ENCODE data around the gene GPR84. TPM values are rescaled to one million over a fixed set of nuclear protein-coding genes. Genes with fewer than 3 reads are reported as not detected.

GPR84 gene
- total and polyA plus RNA-seq, 2 donors: 0.57 to 0.62 TPM

DNA sequence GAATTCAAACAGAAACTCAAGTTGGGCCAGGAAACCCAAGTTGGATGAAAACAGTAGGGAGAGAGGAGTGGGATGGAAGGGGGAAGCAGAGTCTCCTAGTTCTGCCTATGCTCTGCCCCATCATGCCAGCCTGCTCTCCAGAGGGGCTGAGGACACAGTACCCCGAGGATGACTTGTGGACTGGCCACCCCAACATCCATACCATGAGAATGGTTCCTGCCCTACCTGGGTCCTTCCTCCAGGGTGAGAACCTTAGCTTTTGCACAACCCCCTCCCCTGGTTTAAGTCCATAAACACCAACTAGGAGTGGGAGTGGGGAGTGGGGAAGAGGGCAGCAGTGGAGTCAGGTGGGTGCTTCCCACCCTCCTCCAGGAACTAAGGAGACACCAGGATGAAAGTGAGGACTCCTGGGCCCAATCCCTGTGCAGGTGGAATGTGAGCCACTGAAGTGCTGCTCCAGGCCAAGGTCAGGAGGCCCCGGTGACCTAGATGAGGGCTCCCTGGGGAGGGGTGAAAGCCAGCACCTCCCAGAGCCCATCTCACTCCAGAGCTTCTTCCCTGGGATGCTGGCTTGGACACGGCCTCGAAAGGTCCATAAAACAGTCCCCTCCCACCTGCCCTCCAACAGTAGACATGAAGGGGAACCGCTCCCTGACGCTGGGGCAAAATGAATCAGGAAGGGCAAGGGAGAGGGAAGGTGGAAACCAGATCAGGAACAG lies 13.7 kb upstream of the GPR84 start:
- no peaks in the 10 kb centered on the region for H3K36me3 ChIP-seq (ENCODE audit: control insufficient read depth in 2 of 2, insufficient read depth in 2 of 2, low read length in 1 of 2)
- H3K9me3 ChIP-seq (ENCODE audit: control insufficient read depth in 2 of 2, insufficient read depth in 1 of 2, low read length in 1 of 2): no peaks in the 10 kb centered on the region
- no peak overlapping the region for H3K4me3 ChIP-seq (ENCODE audit: low read length in 2 of 2)
- no peak overlapping the region for H3K27ac ChIP-seq (ENCODE audit: low read depth in 1 of 2, low read length in 1 of 2)
- H3K27me3 ChIP-seq (ENCODE audit: control insufficient read depth in 2 of 2, insufficient read depth in 1 of 2, low read length in 1 of 2): peaks cover 0 to 13% of the 10 kb centered on the region in 2 donors
- peaks cover 0 to 8% of the 10 kb centered on the region in 2 donors for H3K4me1 ChIP-seq (ENCODE audit: control insufficient read depth in 2 of 2, insufficient read depth in 2 of 2, low read length in 2 of 2)
- WGBS: 97% methylated on average over 6 of the region's 6 CpGs
- no peak for DNase-seq (ENCODE audit: low read depth in 6 of 9, low spot score in 9 of 9)

DNA sequence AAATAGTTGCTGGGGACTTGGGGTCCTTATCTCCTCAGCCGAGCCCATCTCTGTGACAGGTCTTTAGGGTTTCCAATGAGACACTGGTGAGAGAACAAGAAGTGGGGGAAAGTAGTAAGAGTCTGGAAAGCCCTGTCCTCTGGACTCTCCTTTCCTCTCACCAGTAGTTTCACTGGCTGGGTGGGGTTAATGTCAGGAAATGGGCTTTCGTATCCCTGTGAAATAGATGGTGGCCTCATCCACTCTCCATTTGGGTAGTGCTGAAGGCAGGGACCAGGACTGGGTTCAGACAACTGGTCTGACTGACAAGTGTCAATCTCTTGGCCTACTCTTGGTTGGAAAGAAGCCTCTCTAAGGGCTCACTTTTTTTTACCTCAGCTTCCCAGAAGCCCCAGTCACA lies 12.7 kb upstream of the GPR84 start:
- no peaks in the 10 kb centered on the region for H3K36me3 ChIP-seq (ENCODE audit: control insufficient read depth in 2 of 2, insufficient read depth in 2 of 2, low read length in 1 of 2)
- 94% methylated on average over 2 of the region's 2 CpGs for WGBS
- DNase-seq (ENCODE audit: low read depth in 6 of 9, low spot score in 9 of 9): no peak
- H3K4me1 ChIP-seq (ENCODE audit: control insufficient read depth in 2 of 2, insufficient read depth in 2 of 2, low read length in 2 of 2): peaks cover 0 to 8% of the 10 kb centered on the region in 2 donors
- H3K9me3 ChIP-seq (ENCODE audit: control insufficient read depth in 2 of 2, insufficient read depth in 1 of 2, low read length in 1 of 2): no peaks in the 10 kb centered on the region
- H3K4me3 ChIP-seq (ENCODE audit: low read length in 2 of 2): no peak overlapping the region
- H3K27me3 ChIP-seq (ENCODE audit: control insufficient read depth in 2 of 2, insufficient read depth in 1 of 2, low read length in 1 of 2): peaks cover 0 to 13% of the 10 kb centered on the region in 2 donors
- no peak overlapping the region for H3K27ac ChIP-seq (ENCODE audit: low read depth in 1 of 2, low read length in 1 of 2)

DNA sequence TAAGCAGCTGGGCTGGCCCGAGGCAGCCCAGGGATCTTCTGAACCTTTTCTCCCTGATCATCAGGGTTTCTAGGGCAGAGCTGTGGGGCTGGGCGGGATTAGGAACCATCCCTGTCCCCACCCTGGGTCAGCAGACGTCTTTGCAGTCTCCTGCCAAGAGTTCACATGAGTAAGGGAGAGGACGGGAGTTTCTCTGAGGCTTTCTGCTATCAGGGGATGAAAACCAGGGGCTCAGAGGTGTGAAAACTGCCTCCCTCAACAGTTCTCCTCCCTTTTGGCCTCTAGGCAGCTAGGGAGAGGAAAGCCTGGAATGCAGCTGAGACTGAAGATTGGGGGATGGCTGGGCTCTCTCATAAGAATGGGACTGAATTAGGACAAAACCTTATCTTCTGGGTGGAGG lies 12.3 kb upstream of the GPR84 start:
- Histone ChIP-seq H3K36me3 (ENCODE audit: control insufficient read depth in 2 of 2, insufficient read depth in 2 of 2, low read length in 1 of 2) (peaks cover 0 to 2% of the 10 kb centered on the region in 2 donors), H3K9me3 (ENCODE audit: control insufficient read depth in 2 of 2, insufficient read depth in 1 of 2, low read length in 1 of 2) (no peaks in the 10 kb centered on the region), H3K4me3 (ENCODE audit: low read length in 2 of 2) (no peak overlapping the region), H3K27me3 (ENCODE audit: control insufficient read depth in 2 of 2, insufficient read depth in 1 of 2, low read length in 1 of 2) (peaks cover 0 to 13% of the 10 kb centered on the region in 2 donors), H3K27ac (ENCODE audit: low read depth in 1 of 2, low read length in 1 of 2) (no peak overlapping the region), H3K4me1 (ENCODE audit: control insufficient read depth in 2 of 2, insufficient read depth in 2 of 2, low read length in 2 of 2) (peaks cover 3 to 11% of the 10 kb centered on the region in 2 donors)
- no peak for DNase-seq (ENCODE audit: low read depth in 6 of 9, low spot score in 9 of 9)
- 96% methylated on average over 4 of the region's 4 CpGs for WGBS

DNA sequence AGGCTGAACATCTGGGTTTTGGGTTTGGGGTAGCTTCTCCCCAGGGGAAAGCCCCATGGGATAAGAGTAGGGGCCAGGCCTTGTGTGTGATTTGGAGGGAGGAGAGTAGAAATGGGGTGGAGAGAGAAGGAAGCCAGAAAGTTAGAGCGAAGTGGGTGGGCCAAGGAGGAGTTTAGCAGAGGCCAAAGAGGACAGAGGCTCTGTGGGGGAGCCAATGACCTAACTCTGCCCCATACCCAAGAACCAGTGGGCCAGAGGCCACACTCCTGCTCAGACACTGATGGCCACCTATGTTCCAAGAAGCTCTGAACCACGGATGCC lies 10.9 kb upstream of the GPR84 start:
- H3K9me3 ChIP-seq (ENCODE audit: control insufficient read depth in 2 of 2, insufficient read depth in 1 of 2, low read length in 1 of 2): no peaks in the 10 kb centered on the region
- no peak overlapping the region for H3K4me3 ChIP-seq (ENCODE audit: low read length in 2 of 2)
- 88% methylated on average over 2 of the region's 2 CpGs for WGBS
- peaks cover 0 to 18% of the 10 kb centered on the region in 2 donors for H3K27me3 ChIP-seq (ENCODE audit: control insufficient read depth in 2 of 2, insufficient read depth in 1 of 2, low read length in 1 of 2)
- H3K27ac ChIP-seq (ENCODE audit: low read depth in 1 of 2, low read length in 1 of 2): no peak overlapping the region
- DNase-seq (ENCODE audit: low read depth in 6 of 9, low spot score in 9 of 9): no peak
- H3K36me3 ChIP-seq (ENCODE audit: control insufficient read depth in 2 of 2, insufficient read depth in 2 of 2, low read length in 1 of 2): peaks cover 0 to 2% of the 10 kb centered on the region in 2 donors
- peaks cover 4 to 18% of the 10 kb centered on the region in 2 donors for H3K4me1 ChIP-seq (ENCODE audit: control insufficient read depth in 2 of 2, insufficient read depth in 2 of 2, low read length in 2 of 2)

DNA sequence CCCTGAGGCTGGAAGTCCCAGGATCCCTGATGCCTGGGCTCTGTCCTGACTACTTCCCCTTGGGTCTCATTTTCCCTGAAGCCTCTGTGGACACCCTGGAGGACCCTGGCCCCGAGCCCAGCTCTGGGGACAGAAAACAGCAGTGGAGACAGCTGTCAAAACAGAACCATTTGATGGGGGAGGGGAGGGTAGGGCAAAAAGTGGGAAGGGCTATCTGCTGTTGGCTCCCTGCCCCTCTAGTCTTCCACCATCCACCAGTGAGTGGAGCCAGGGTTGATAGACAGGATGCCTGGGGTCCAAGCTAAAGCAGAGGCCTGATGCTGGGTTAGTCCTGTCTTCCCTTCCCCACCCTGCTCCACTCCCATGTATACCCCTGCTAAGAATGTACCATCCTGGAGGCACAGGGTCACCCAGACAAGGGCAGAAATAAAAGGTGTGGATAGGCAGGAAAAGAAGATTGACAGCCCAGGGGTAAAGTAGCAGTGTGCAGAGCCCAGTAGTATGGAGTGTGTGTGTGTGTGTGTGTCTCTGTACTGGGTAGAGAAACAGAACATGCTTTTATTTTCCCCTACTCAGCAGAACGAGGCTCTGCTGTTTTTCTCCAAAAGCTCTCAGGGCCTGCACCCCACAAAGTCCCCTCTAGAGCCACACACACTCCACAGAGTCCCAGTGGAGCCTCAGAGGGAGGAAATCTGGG lies 10.4 kb upstream of the GPR84 start:
- Histone ChIP-seq H3K4me1 (ENCODE audit: control insufficient read depth in 2 of 2, insufficient read depth in 2 of 2, low read length in 2 of 2) (peaks cover 4 to 20% of the 10 kb centered on the region in 2 donors), H3K9me3 (ENCODE audit: control insufficient read depth in 2 of 2, insufficient read depth in 1 of 2, low read length in 1 of 2) (no peaks in the 10 kb centered on the region), H3K27me3 (ENCODE audit: control insufficient read depth in 2 of 2, insufficient read depth in 1 of 2, low read length in 1 of 2) (peaks cover 0 to 23% of the 10 kb centered on the region in 2 donors), H3K36me3 (ENCODE audit: control insufficient read depth in 2 of 2, insufficient read depth in 2 of 2, low read length in 1 of 2) (peaks cover 0 to 2% of the 10 kb centered on the region in 2 donors), H3K4me3 (ENCODE audit: low read length in 2 of 2) (no peak overlapping the region), H3K27ac (ENCODE audit: low read depth in 1 of 2, low read length in 1 of 2) (no peak overlapping the region)
- DNase-seq (ENCODE audit: low read depth in 6 of 9, low spot score in 9 of 9): no peak
- 75% methylated on average over 2 of the region's 2 CpGs for WGBS

DNA sequence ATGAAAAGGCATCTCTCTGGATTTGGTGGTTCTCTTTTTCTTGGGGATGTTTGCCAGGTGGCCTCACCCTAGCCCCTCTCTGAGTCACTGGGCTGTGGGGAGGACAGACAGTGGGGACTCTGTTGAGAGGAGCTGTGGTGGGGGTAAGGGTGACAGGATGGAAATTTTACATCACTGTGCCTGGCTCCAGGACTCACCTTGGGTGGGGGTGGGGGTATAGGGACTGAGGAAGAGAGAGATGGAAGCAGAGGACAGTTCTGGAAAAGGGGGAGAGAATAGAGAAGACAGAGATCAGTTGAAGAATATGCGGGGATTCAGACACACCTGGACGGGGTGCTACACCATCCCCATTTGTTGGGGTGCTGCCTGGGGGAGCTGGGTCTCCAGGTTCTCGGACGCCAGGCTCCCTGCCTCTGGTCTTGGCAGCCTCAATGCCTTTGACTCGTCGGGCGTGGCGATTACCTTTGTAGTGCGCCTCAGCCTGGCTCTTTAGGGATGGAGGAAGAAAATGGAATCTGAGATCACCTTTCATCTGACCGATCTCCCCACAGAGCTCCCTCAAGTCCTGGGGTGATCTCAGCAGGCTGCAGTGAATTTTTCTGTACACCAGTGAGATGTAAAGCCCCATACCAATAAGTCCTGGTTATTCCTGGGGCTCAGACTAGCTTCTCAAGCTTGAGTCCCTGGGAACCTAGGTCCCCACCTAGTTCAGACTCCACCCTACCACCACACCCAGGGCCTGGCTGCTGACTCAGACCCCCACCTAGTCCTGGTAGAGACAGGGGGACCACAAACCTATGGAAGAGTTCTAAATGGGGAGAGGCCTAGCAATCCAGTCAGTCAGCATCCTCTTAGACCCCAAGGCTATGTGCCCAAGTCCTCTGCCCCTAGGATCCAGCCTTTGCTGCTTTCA lies 9.6 kb upstream of the GPR84 start:
- Histone ChIP-seq H3K4me1 (ENCODE audit: control insufficient read depth in 2 of 2, insufficient read depth in 2 of 2, low read length in 2 of 2) (peaks cover 4 to 23% of the 10 kb centered on the region in 2 donors), H3K36me3 (ENCODE audit: control insufficient read depth in 2 of 2, insufficient read depth in 2 of 2, low read length in 1 of 2) (peaks cover 0 to 2% of the 10 kb centered on the region in 2 donors), H3K9me3 (ENCODE audit: control insufficient read depth in 2 of 2, insufficient read depth in 1 of 2, low read length in 1 of 2) (no peaks in the 10 kb centered on the region), H3K27ac (ENCODE audit: low read depth in 1 of 2, low read length in 1 of 2) (no peak overlapping the region), H3K27me3 (ENCODE audit: control insufficient read depth in 2 of 2, insufficient read depth in 1 of 2, low read length in 1 of 2) (peaks cover 0 to 26% of the 10 kb centered on the region in 2 donors), H3K4me3 (ENCODE audit: low read length in 2 of 2) (no peak overlapping the region)
- WGBS: 98% methylated on average over 10 of the region's 10 CpGs
- DNase-seq (ENCODE audit: low read depth in 6 of 9, low spot score in 9 of 9): no peak

DNA sequence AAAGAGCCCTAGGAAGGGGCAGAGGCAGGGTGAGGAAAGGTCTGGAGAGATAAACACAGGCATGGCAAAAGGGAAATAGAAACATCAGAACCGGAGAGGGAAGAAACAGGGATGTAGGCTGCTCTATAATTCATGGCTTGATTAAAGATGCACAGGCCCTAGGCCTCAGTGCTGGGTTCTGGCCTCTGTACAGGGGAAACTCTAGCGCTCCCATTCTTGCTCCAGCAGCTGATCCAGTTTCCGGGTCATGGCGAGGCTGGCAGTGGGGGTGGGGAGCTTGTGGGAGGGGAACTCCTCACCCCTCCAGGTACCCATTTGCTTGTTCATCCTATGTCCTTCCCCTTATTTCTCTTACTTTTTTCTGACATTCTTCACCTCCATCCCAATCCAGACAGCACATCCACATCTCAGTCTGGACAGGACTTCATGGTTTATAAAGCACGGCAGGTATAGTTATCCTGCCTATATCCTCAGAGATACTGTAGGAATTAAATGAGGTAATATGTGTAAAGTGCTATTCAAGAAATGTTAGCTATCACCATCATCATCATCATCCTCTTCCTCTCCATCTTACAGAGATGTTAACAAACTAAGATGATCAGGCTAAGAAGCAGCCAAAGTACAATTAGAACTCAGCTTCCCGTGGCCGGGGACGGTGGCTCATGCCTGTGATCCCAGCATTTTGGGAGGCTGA lies 8.0 kb upstream of the GPR84 start:
- Histone ChIP-seq H3K9me3 (ENCODE audit: control insufficient read depth in 2 of 2, insufficient read depth in 1 of 2, low read length in 1 of 2) (no peaks in the 10 kb centered on the region), H3K36me3 (ENCODE audit: control insufficient read depth in 2 of 2, insufficient read depth in 2 of 2, low read length in 1 of 2) (peaks cover 0 to 2% of the 10 kb centered on the region in 2 donors), H3K4me3 (ENCODE audit: low read length in 2 of 2) (no peak overlapping the region), H3K27me3 (ENCODE audit: control insufficient read depth in 2 of 2, insufficient read depth in 1 of 2, low read length in 1 of 2) (peaks cover 0 to 19% of the 10 kb centered on the region in 2 donors), H3K27ac (ENCODE audit: low read depth in 1 of 2, low read length in 1 of 2) (no peak overlapping the region), H3K4me1 (ENCODE audit: control insufficient read depth in 2 of 2, insufficient read depth in 2 of 2, low read length in 2 of 2) (peaks cover 4 to 36% of the 10 kb centered on the region in 2 donors)
- DNase-seq (ENCODE audit: low read depth in 6 of 9, low spot score in 9 of 9): no peak
- 69% methylated on average over 8 of the region's 8 CpGs for WGBS

DNA sequence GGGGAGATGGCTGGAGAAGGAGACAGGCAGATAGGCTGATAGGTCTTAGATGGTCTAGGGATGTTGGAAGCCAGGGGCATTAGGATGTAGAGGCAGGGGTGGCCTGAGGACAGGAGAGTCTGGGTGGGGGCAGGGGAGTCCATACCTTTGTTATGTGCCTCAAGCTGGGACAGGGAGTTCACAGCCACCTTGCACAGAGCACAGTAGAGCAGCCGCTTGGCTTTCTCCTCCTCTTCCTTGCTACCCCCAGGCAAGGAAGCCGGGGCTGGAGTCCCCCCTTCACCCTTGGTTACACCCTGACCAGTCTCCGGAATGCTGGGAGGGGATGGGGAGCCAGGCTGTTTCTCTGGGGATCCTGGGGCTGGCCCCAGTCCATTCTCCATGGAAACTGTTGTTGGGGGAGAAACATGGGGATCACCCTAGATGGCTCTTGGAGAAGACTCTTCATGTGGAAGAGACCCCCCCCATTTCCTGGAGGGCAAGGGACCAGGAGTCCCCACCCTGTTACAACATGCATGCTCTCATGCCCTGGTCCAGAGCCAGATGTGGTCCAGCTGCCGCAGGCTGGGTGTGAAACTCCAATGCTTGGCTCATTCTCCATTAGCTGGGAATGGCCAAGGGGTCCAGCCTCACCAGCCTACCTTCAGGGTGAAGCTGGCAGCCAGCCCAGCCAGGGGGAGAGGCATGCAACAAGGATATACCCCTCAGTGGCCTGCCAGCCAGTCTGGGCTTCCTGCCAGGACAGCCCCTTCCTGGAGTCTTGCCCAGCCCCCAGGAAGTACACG lies 7.2 kb upstream of the GPR84 start:
- Histone ChIP-seq H3K27ac (ENCODE audit: low read depth in 1 of 2, low read length in 1 of 2) (no peak overlapping the region), H3K36me3 (ENCODE audit: control insufficient read depth in 2 of 2, insufficient read depth in 2 of 2, low read length in 1 of 2) (peaks cover 0 to 2% of the 10 kb centered on the region in 2 donors), H3K9me3 (ENCODE audit: control insufficient read depth in 2 of 2, insufficient read depth in 1 of 2, low read length in 1 of 2) (no peaks in the 10 kb centered on the region), H3K4me3 (ENCODE audit: low read length in 2 of 2) (no peak overlapping the region), H3K4me1 (ENCODE audit: control insufficient read depth in 2 of 2, insufficient read depth in 2 of 2, low read length in 2 of 2) (peaks cover 4 to 36% of the 10 kb centered on the region in 2 donors), H3K27me3 (ENCODE audit: control insufficient read depth in 2 of 2, insufficient read depth in 1 of 2, low read length in 1 of 2) (peaks cover 0 to 19% of the 10 kb centered on the region in 2 donors)
- no peak for DNase-seq (ENCODE audit: low read depth in 6 of 9, low spot score in 9 of 9)
- WGBS: 80% methylated on average over 5 of the region's 5 CpGs
